Esophagus squamous epithelium (tissue), 4 donors: ENCODE measurements around the gene PJA1.
A peak's percentile ranks its signal among the peaks of the same experiment; 100 is the strongest.

Source experiments
- CTCF ChIP-seq, 6 experiments: fragments of 450-650 bp in 4 of 6; fragments of 200-600 bp in 2 of 6; sonication (generic) in 2 of 6; IDR thresholded peaks; one replicate each; pipeline ENCODE4 v1.5.1; 2016 to 2019; ENCODE audit warnings: antibody characterized with exemption in 6 of 6, mild to moderate bottlenecking in 4 of 6, moderate library complexity in 4 of 6
- POLR2A ChIP-seq, 4 donors: fragments of 450-650 bp; IDR thresholded peaks; one replicate each; pipeline ENCODE4 v1.6.1; 2017; ENCODE audit warnings: antibody characterized with exemption in 4 of 4, mild to moderate bottlenecking in 4 of 4, moderate library complexity in 3 of 4

GRCh38 chrX:69133921-69134542 is 31.2 kb downstream of the PJA1 start:
- peak in 4 of 6 experiments; percentile 25 to 51 (median 32) for TF ChIP-seq CTCF (IDR thresholded peaks at IDR 0.05)
- no peak for TF ChIP-seq POLR2A (IDR thresholded peaks at IDR 0.05)
